ENCODE measurements around the gene AKR1C4. TPM values are rescaled to one million over a fixed set of nuclear protein-coding genes. Genes with fewer than 3 reads are reported as not detected.

The AKR1C4 gene
- total RNA-seq, 1 donor from 2014 or later, result not detected

GRCh38 chr10:5151076-5151475 is 45.6 kb upstream of the AKR1C4 start:
- no peak for DNase-seq (ENCODE audit: low spot score in 2 of 2)
- H3K9me3 ChIP-seq, result no peaks in the 10 kb centered on the region
- no peaks in the 10 kb centered on the region for H3K36me3 ChIP-seq
- H3K4me1 ChIP-seq, result no peaks in the 10 kb centered on the region
- no peak overlapping the region for H3K4me3 ChIP-seq
- no peaks in the 10 kb centered on the region for H3K27me3 ChIP-seq
- intact Hi-C loops (cut with DNase I), result no loop called here
- no peak overlapping the region for H3K27ac ChIP-seq
- TF ChIP-seq CTCF (IDR thresholded peaks at IDR 0.05), result no peak

GRCh38 chr10:5155951-5156350 is 40.7 kb upstream of the AKR1C4 start:
- no peaks in the 10 kb centered on the region for H3K36me3 ChIP-seq
- H3K27me3 ChIP-seq, result no peaks in the 10 kb centered on the region
- intact Hi-C loops (cut with DNase I), result no loop called here
- TF ChIP-seq CTCF (IDR thresholded peaks at IDR 0.05), result no peak
- no peak for DNase-seq (ENCODE audit: low spot score in 2 of 2)
- H3K4me1 ChIP-seq, result no peaks in the 10 kb centered on the region
- no peak overlapping the region for H3K27ac ChIP-seq
- no peak overlapping the region for H3K4me3 ChIP-seq
- no peaks in the 10 kb centered on the region for H3K9me3 ChIP-seq

- Histone ChIP-seq H3K9me3 (no peaks in the 10 kb centered on the region), H3K4me3 (no peak overlapping the region), H3K4me1 (no peaks in the 10 kb centered on the region), H3K27me3 (no peaks in the 10 kb centered on the region), H3K27ac (no peak overlapping the region), H3K36me3 (no peaks in the 10 kb centered on the region)
- TF ChIP-seq CTCF (IDR thresholded peaks at IDR 0.05), result no peak
- intact Hi-C loops (cut with DNase I), result no loop called here
- DNase-seq (ENCODE audit: low spot score in 2 of 2), result no peak
These were observed 39.1 kb upstream of the AKR1C4 start for GRCh38 chr10:5157501-5157900.

- no peak overlapping the region for H3K4me3 ChIP-seq
- no peak overlapping the region for H3K27ac ChIP-seq
- no peaks in the 10 kb centered on the region for H3K36me3 ChIP-seq
- no peaks in the 10 kb centered on the region for H3K4me1 ChIP-seq
- no peak for TF ChIP-seq CTCF (IDR thresholded peaks at IDR 0.05)
- DNase-seq (ENCODE audit: low spot score in 2 of 2), result no peak
- peaks cover 4 to 5% of the 10 kb centered on the region in 2 donors for H3K9me3 ChIP-seq
- intact Hi-C loops (cut with DNase I), result no loop called here
- H3K27me3 ChIP-seq, result no peaks in the 10 kb centered on the region
These were observed 37.5 kb upstream of the AKR1C4 start for GRCh38 chr10:5159126-5159525.

GRCh38 chr10:5163487-5163886 is 33.1 kb upstream of the AKR1C4 start:
- intact Hi-C loops (cut with DNase I), result no loop called here
- H3K27me3 ChIP-seq, result no peaks in the 10 kb centered on the region
- H3K27ac ChIP-seq, result no peak overlapping the region
- TF ChIP-seq CTCF (IDR thresholded peaks at IDR 0.05), result no peak
- no peak overlapping the region for H3K4me3 ChIP-seq
- DNase-seq (ENCODE audit: low spot score in 2 of 2), result no peak
- no peaks in the 10 kb centered on the region for H3K4me1 ChIP-seq
- H3K9me3 ChIP-seq, result peaks cover 24 to 35% of the 10 kb centered on the region in 2 donors
- H3K36me3 ChIP-seq, result no peaks in the 10 kb centered on the region

- intact Hi-C loops (cut with DNase I), result no loop called here
- no peak overlapping the region for H3K4me3 ChIP-seq
- H3K4me1 ChIP-seq, result no peaks in the 10 kb centered on the region
- no peaks in the 10 kb centered on the region for H3K36me3 ChIP-seq
- no peaks in the 10 kb centered on the region for H3K27me3 ChIP-seq
- DNase-seq (ENCODE audit: low spot score in 2 of 2), result no peak
- H3K9me3 ChIP-seq, result peaks cover 24 to 35% of the 10 kb centered on the region in 2 donors
- no peak for TF ChIP-seq CTCF (IDR thresholded peaks at IDR 0.05)
- H3K27ac ChIP-seq, result no peak overlapping the region
These were observed 30.9 kb upstream of the AKR1C4 start for GRCh38 chr10:5165738-5166137.

Data from ascending aorta (tissue), 2 donors.